Natural killer cell treated with Interleukin-12 subunit alpha and Interleukin-12 subunit beta and Interleukin-15 and Interleukin-18, amount 100 ng/mL, for 72 hours (primary cell): ENCODE results near the gene PCSK5. TPM values are rescaled to one million over a fixed set of nuclear protein-coding genes. Genes with fewer than 3 reads are reported as not detected.

Experiments used
- ATAC-seq, 2 donors: fragments of 150-1000 bp; cut with Tn5 transposase in 1 of 2; sonication (Bioruptor Pico), chemical (Tn5 transposase) in 1 of 2; 2 replicates each; pipeline ENCODE4 v1.10.0; 2021
- DNase-seq: peaks from one replicate; pipeline ENCODE4 v3.0.0; 2022; ENCODE audit warnings: low spot score
- H3K27ac Mint-ChIP-seq, 2 donors: 1 replicate in 1 of 2; 2 replicates in 1 of 2; pipeline ENCODE4 v1.8.0; 2022; ENCODE audit warnings: mixed read lengths in 2 of 2, mild to moderate bottlenecking in 1 of 2, moderate library complexity in 1 of 2
- H3K27me3 Mint-ChIP-seq, 2 donors: 1 replicate in 1 of 2; 2 replicates in 1 of 2; pipeline ENCODE4 v1.8.0; 2022; ENCODE audit warnings: mixed read lengths in 2 of 2
- H3K36me3 Mint-ChIP-seq: one replicate; pipeline ENCODE4 v1.8.0; 2022; ENCODE audit warnings: mixed read lengths
- H3K4me1 Mint-ChIP-seq, 2 donors: 1 replicate in 1 of 2; 2 replicates in 1 of 2; pipeline ENCODE4 v1.8.0; 2022; ENCODE audit warnings: low read depth in 2 of 2, mixed read lengths in 2 of 2, mild to moderate bottlenecking in 1 of 2
- H3K4me3 Mint-ChIP-seq: one replicate; pipeline ENCODE4 v1.8.0; 2022; ENCODE audit warnings: mixed read lengths
- H3K9me3 Mint-ChIP-seq: 2 replicates; pipeline ENCODE4 v1.8.0; 2022; ENCODE audit warnings: mixed read lengths
- total RNA-seq, 2 donors: library from RNA; stranded (reverse); gene quantifications; one replicate each; pipeline ENCODE4 v1.2.3, GENCODE V29; 2022

PCSK5 gene
- total RNA-seq, 2 donors from 2014 or later = 1.7 to 9.9 TPM

DNA sequence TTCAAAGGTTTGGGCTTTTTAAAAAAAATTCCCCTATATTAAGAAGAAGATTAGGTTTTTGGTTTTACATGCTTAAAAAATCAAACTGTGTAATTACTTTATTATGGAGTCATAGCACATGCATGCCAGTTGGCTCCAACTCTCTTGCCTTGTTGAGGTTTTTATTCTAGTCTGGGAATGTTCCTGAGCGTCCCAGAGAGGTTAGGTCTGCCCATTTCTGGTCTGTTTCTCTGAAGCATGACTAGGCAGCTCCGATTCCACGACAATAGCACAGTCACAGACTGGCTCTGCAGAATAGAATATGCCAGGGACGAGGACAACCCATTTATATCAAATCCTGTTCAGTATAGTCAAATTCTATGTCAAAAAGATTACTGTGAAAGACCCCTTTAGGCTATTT is 217.0 kb downstream of the PCSK5 start:
- H3K4me1 Mint-ChIP-seq = peaks cover 6 to 21% of the 10 kb centered on the region in 2 donors
- no peaks in the 10 kb centered on the region for H3K9me3 Mint-ChIP-seq
- ATAC-seq (no peak), DNase-seq (no peak)
- no peaks in the 10 kb centered on the region for H3K27me3 Mint-ChIP-seq
- H3K36me3 Mint-ChIP-seq = no peaks in the 10 kb centered on the region
- no peak overlapping the region for H3K4me3 Mint-ChIP-seq
- no peak overlapping the region for H3K27ac Mint-ChIP-seq

DNA sequence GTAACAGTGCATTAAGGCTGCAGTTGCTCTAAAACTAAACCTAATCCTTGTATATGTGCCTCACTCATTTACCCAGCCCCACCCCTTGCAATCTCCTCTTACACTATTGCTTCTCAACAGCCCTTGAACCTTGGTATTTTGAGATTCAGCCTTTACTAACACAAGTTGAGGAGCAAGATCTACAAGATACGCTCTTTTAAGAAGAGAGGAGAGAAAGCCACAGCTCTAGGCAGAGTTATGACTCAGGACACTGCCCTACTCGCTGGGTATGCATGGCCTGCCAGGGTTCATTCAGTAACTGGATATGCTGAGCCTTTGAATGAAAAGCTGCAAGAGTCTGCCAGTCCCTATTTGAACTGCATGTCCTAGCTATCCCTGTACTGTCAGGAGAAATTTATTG is 219.5 kb downstream of the PCSK5 start:
- H3K27me3 Mint-ChIP-seq = no peaks in the 10 kb centered on the region
- no peaks in the 10 kb centered on the region for H3K9me3 Mint-ChIP-seq
- H3K27ac Mint-ChIP-seq = peak overlapping the region in 1 of 2 donors; percentile 63
- DNase-seq (no peak), ATAC-seq (peak in 1 of 2 donors; percentile 68)
- H3K36me3 Mint-ChIP-seq = no peaks in the 10 kb centered on the region
- H3K4me3 Mint-ChIP-seq = no peak overlapping the region
- H3K4me1 Mint-ChIP-seq = peaks cover 6 to 9% of the 10 kb centered on the region in 2 donors

DNA sequence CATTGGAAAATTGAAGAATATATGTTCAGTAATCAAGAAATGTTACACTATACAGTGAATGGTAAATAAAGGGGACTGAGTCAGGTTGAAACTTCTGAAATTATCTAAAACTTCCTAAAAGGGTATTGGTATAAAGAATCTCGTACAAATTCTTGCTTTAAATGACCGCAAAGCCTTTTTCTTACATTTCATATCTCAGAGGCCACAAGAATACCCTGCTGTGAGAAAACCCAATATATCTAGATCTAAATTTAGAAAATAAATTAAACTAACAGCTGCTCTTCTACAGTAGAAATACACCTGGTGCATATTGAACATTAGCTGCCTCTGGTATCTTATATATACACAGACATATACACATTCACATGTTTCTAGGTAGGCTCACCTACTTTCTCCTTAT is 221.7 kb downstream of the PCSK5 start:
- Mint-ChIP-seq H3K9me3 (no peaks in the 10 kb centered on the region), H3K4me1 (peaks cover 6 to 9% of the 10 kb centered on the region in 2 donors), H3K27me3 (no peaks in the 10 kb centered on the region), H3K27ac (no peak overlapping the region), H3K36me3 (no peaks in the 10 kb centered on the region), H3K4me3 (no peak overlapping the region)
- ATAC-seq = no peak
- DNase-seq = no peak

DNA sequence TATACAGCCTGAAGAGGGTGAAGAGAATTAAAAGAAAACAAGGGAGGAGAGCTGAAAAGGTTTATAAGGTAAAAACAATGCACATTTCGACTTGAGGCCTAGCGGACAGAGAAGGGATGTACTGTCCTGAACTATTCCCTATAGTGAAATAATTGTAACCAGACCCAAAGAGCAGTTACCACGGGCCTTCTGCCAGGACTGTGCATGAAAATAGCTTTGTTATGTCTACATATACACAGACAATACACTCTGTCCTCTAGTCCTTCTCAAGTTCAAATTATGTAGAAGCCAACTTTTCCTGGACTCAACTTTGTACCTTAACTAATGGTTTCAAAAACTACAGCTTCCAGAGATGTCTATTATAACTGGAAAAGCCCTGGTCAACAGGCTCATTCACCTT is 223.7 kb downstream of the PCSK5 start:
- Mint-ChIP-seq H3K9me3 (no peaks in the 10 kb centered on the region), H3K4me3 (no peak overlapping the region), H3K4me1 (peaks cover 3 to 6% of the 10 kb centered on the region in 2 donors), H3K27me3 (no peaks in the 10 kb centered on the region), H3K36me3 (no peaks in the 10 kb centered on the region), H3K27ac (no peak overlapping the region)
- no peak for ATAC-seq
- DNase-seq = no peak

DNA sequence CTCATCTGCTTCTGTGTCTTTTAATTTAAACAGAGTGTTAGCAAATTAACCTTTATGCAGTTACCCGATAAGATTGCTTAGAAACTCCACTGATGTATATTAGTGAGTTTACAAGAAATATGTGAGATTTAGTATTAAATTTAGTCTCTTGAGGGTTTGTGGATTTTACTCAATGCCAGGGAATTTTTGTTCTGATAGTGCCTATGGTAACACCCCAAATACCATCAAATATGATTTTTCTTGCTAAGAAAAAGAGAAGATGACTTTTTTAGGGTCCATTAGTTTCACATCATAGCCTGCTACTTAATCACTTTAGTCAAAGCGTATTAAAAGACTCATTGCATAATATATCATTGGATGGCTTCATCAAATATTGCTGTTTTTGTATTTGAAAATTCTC is 224.9 kb downstream of the PCSK5 start:
- no peaks in the 10 kb centered on the region for H3K4me1 Mint-ChIP-seq
- no peaks in the 10 kb centered on the region for H3K27me3 Mint-ChIP-seq
- ATAC-seq = no peak
- no peaks in the 10 kb centered on the region for H3K36me3 Mint-ChIP-seq
- H3K27ac Mint-ChIP-seq = no peak overlapping the region
- H3K4me3 Mint-ChIP-seq = no peak overlapping the region
- no peak for DNase-seq
- no peaks in the 10 kb centered on the region for H3K9me3 Mint-ChIP-seq

DNA sequence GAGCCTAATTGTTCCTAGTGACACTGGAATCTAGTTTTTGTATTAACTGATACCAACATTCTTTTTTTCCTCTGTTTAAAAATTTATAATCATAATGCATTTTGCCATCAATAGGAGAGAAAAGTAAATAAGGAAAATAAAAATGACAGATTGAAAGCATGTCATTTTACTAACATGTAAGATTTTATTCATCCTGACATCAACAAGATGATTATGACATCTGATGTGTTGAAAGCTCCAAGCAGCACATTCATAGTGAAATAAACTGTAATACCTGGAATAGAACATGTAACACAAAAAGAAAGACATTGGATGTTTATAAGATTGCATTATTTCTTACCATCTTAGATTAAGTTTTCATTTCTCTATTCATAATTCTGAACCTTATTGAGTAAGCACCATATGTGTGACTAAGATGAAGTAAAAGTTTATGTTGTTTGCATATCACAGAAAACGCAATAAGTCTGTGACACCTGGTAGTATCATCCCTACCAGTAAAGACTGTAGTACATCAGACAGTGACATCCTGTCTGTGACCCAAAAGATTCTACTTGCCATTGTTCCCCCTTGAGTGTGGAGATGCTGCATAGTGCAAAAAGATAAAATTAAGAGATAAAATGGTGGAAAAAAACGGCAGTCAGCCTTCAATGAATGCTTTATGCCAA is 225.6 kb downstream of the PCSK5 start:
- DNase-seq (no peak), ATAC-seq (peak; percentile 53 to 61)
- no peaks in the 10 kb centered on the region for H3K36me3 Mint-ChIP-seq
- no peak overlapping the region for H3K27ac Mint-ChIP-seq
- H3K9me3 Mint-ChIP-seq = no peaks in the 10 kb centered on the region
- no peak overlapping the region for H3K4me3 Mint-ChIP-seq
- no peaks in the 10 kb centered on the region for H3K27me3 Mint-ChIP-seq
- no peaks in the 10 kb centered on the region for H3K4me1 Mint-ChIP-seq

DNA sequence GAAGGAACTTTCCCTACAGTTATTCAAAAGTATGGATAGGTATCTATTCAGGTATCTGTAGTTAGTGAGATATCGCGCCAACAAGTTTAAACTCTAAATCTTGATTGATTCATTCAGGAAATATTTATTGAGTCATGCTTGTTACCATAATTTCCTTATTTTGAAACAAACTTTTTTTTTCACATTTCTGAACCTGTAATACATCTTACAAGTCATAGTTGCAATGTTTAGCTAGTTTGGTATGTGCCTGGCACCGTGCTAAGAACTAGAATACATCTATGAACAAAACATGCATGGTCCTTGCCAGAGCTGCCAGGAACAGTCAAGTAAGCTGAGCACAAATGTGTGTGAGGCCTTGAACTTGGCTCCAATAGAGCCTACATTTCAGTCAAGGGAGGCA is 226.4 kb downstream of the PCSK5 start:
- H3K27ac Mint-ChIP-seq = no peak overlapping the region
- DNase-seq = no peak

DNA sequence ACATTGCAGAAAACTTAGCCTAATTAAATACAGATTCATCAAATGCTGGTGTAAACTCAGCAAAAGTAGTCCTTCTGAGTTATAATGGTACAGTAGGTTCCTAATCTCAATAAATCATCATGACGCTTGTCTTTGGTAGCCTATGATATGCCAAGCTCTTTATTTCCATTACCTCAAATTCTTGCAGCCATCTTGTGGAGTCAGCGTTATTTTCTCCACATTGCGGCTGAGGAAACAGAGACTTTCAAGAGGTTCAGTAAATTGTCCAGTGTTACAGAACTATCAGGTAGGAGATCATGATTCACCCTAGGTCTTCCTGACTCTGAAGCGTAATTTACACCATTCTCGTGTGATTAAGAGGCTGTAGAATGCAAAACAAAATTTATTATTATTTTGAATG is 237.2 kb downstream of the PCSK5 start:
- ATAC-seq = no peak

More for the DNA sequence above, 226.4 kb downstream of the PCSK5 start:
- H3K4me1 Mint-ChIP-seq = no peaks in the 10 kb centered on the region
- H3K36me3 Mint-ChIP-seq = no peaks in the 10 kb centered on the region
- no peak for ATAC-seq
- no peaks in the 10 kb centered on the region for H3K27me3 Mint-ChIP-seq
- no peaks in the 10 kb centered on the region for H3K9me3 Mint-ChIP-seq
- no peak overlapping the region for H3K4me3 Mint-ChIP-seq

DNA sequence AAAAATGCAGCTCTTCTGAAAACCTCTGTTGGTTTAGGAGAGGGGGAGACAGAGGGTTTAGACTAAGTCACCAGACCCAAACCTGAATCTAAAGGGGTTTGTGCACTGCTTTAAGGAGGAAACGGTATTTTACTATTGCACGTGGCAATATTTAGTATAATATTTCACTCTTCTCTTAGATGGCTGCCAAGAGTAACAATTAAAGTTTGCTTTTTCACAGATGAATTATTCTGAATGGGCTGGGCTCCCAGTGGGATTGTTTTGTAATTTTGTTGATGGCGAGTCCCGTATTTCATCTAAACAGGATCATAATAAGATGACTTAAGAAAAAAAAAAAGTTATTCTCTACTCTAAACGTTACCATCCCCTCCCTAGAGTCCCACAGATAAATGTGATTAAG is 245.4 kb downstream of the PCSK5 start:
- Mint-ChIP-seq H3K4me1 (peaks cover 14 to 18% of the 10 kb centered on the region in 2 donors), H3K4me3 (no peak overlapping the region), H3K36me3 (no peaks in the 10 kb centered on the region), H3K9me3 (no peaks in the 10 kb centered on the region), H3K27ac (no peak overlapping the region), H3K27me3 (no peaks in the 10 kb centered on the region)
- DNase-seq = no peak
- no peak for ATAC-seq

More for the DNA sequence above, 237.2 kb downstream of the PCSK5 start:
- Mint-ChIP-seq H3K36me3 (no peaks in the 10 kb centered on the region), H3K4me3 (no peak overlapping the region), H3K27ac (no peak overlapping the region), H3K4me1 (no peaks in the 10 kb centered on the region), H3K27me3 (peaks cover 0 to 3% of the 10 kb centered on the region in 2 donors), H3K9me3 (no peaks in the 10 kb centered on the region)
- no peak for DNase-seq

DNA sequence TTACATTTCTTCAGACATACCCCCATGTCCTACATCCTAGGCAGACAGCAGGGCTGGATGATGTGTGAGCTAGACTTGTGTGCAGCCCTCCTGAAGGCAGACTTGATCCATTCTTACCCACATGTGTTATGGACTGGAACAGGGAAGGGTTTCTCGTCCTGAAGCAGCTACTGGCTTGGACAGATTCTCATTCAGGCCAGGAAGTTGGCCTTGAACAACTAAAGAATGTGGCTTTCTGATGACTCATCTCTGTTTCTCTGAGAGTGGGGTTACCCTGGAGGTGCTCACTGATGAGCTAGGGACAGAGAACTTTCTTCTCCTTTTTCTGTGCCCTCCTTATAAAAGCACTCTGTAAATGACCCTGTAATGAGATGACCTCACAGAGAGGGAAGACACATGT is 246.5 kb downstream of the PCSK5 start:
- no peak overlapping the region for H3K27ac Mint-ChIP-seq
- peaks cover 0 to 2% of the 10 kb centered on the region in 2 donors for H3K27me3 Mint-ChIP-seq
- no peak overlapping the region for H3K4me3 Mint-ChIP-seq
- H3K4me1 Mint-ChIP-seq = peaks cover 14 to 18% of the 10 kb centered on the region in 2 donors
- H3K9me3 Mint-ChIP-seq = no peaks in the 10 kb centered on the region
- ATAC-seq (peak; percentile 58 to 75), DNase-seq (no peak)
- no peaks in the 10 kb centered on the region for H3K36me3 Mint-ChIP-seq

DNA sequence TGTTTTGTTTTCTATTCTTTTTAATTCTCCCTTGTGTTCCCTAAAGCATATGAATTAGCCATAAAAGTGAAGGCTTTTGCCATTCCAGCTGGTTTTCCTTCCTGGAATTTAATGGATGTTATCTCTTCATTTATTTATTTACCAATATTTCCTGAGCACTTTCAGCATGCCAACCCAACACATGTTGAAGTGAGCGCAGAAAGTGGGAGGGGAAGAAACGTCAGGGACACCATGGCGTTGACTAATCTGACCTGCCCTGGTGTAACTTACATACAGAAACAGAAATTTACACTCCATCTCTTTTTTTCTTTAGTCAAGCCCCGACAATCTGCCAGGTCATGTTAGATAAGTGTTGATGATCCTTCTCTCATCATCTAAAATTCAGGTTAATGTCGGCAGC is 247.5 kb downstream of the PCSK5 start:
- Mint-ChIP-seq H3K27me3 (peaks cover 0 to 2% of the 10 kb centered on the region in 2 donors), H3K36me3 (no peaks in the 10 kb centered on the region), H3K9me3 (no peaks in the 10 kb centered on the region), H3K27ac (peak overlapping the region in 1 of 2 donors; percentile 69), H3K4me1 (peaks cover 14 to 18% of the 10 kb centered on the region in 2 donors), H3K4me3 (no peak overlapping the region)
- ATAC-seq (no peak), DNase-seq (no peak)

DNA sequence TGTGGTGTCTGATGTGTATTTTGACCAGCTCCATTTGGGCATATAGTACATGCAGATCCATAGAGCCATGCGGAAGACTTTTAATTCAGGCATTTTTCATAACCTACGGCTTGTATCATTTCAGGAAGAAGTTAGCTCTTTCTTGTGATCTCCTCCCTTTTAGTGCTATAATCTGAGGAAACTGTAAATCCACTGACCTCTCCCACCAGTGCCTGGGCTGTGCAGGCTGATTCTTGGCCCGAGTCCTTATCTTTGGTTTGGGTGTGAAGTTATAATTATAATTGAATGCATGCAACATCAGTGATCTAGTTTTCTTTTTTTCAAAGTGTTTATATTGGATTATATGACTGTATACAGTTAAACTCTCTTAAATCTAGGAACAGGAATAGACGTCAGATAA is 247.9 kb downstream of the PCSK5 start:
- H3K36me3 Mint-ChIP-seq = no peaks in the 10 kb centered on the region
- peaks cover 0 to 2% of the 10 kb centered on the region in 2 donors for H3K27me3 Mint-ChIP-seq
- DNase-seq = no peak
- no peak overlapping the region for H3K4me3 Mint-ChIP-seq
- peaks cover 14 to 18% of the 10 kb centered on the region in 2 donors for H3K4me1 Mint-ChIP-seq
- H3K9me3 Mint-ChIP-seq = no peaks in the 10 kb centered on the region
- ATAC-seq = no peak
- H3K27ac Mint-ChIP-seq = peak overlapping the region in 1 of 2 donors; percentile 69

DNA sequence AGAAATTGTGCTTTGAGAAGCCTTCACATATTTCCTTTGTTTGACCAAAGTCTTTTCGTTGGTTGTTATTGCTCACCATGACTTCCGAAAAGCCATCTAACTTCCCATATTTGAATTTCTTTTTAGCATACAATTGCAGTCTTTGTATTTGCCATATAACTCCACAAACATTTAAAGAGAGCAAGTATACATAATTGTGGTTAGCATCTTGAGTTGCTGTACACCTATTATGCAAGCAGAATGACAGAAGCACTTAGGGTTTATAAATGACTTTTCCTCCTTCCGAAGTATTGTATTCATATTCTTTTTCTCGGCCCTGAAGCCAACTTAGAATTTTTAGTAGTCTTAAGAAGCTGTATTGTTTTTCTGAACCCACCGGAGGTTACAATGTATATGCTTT is 253.4 kb downstream of the PCSK5 start:
- peaks cover 7 to 12% of the 10 kb centered on the region in 2 donors for H3K27me3 Mint-ChIP-seq
- H3K36me3 Mint-ChIP-seq = no peaks in the 10 kb centered on the region
- H3K4me1 Mint-ChIP-seq = peaks cover 3 to 11% of the 10 kb centered on the region in 2 donors
- no peak overlapping the region for H3K4me3 Mint-ChIP-seq
- no peak overlapping the region for H3K27ac Mint-ChIP-seq
- no peaks in the 10 kb centered on the region for H3K9me3 Mint-ChIP-seq
- ATAC-seq = no peak
- DNase-seq = no peak

DNA sequence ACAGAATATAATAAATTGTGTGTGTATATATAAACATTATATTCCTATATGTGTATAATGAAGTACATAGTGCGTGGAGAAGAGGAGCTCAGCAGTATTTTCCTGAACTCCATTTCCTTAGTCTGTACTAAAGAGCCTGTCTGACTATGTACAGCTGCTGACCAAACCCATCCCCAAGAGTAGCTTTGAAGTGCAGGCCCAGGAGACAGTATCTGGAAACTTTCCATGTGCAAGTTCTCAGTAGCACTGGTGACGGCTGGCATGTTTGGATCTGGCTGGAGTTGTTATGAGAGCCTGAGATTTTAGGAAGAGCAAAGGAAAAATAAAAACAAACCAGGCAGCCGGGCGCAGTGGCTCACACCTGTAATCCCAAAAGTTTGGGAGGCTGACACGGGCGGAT is 259.5 kb downstream of the PCSK5 start:
- Mint-ChIP-seq H3K4me3 (no peak overlapping the region), H3K9me3 (no peaks in the 10 kb centered on the region), H3K36me3 (no peaks in the 10 kb centered on the region), H3K27me3 (peaks cover 6 to 13% of the 10 kb centered on the region in 2 donors), H3K27ac (no peak overlapping the region), H3K4me1 (no peaks in the 10 kb centered on the region)
- DNase-seq (no peak), ATAC-seq (no peak)

DNA sequence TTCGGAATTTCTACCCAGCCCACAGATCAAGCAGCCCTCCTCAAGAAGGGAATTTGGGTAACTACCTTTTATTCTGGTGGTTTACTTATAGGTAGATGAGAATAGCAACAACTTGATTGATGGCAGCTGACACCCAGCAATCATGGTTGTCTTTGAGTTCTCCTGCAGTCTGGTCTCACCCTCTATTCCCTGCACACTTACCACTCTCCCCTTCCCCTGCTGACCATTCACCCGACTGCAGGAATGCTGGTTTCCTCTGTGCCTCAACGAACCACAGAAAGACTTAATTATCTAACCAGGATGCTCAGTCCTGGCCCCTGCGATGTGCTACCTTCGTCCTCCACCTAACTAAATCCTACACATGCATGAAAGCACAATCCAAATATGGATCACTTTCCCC is 260.8 kb downstream of the PCSK5 start:
- ATAC-seq (no peak), DNase-seq (no peak)
- H3K36me3 Mint-ChIP-seq = no peaks in the 10 kb centered on the region
- H3K4me1 Mint-ChIP-seq = no peaks in the 10 kb centered on the region
- H3K27me3 Mint-ChIP-seq = peaks cover 6 to 13% of the 10 kb centered on the region in 2 donors
- no peaks in the 10 kb centered on the region for H3K9me3 Mint-ChIP-seq
- H3K27ac Mint-ChIP-seq = no peak overlapping the region
- H3K4me3 Mint-ChIP-seq = no peak overlapping the region
